AG04450 (cell line): Measurements from ENCODE around the gene SAAL1. TPM values are rescaled to one million over a fixed set of nuclear protein-coding genes. Genes with fewer than 3 reads are reported as not detected.

Experiments
- CTCF ChIA-PET: fragments of 300-600, 350-600 bp; formaldehyde crosslinking; extraction: SDS; loops from one replicate; lab custom pipeline; 2022; ENCODE audit warnings: antibody characterized with exemption, inconsistent platforms; lab: Charles Lee
- POLR2A ChIA-PET: fragments of 350-600 bp; formaldehyde crosslinking; extraction: SDS; loops from one replicate; lab custom pipeline; 2021; ENCODE audit warnings: antibody characterized with exemption, inconsistent platforms; lab: Yijun Ruan, JAX
- DNase-seq: peaks from one replicate; pipeline ENCODE4 v3.0.0-alpha.2; 2011; ENCODE audit warnings: low read depth, low spot score
- H3K27ac ChIP-seq: one replicate; pipeline ENCODE4 v1.5.1; 2012; ENCODE audit warnings: low read depth, low read length, control low read depth
- H3K27me3 ChIP-seq: one replicate; pipeline ENCODE4 v1.6.0; 2012; ENCODE audit warnings: low read length; ENCODE audit not compliant: control insufficient read depth, insufficient read depth
- H3K4me3 ChIP-seq: 2 replicates; pipeline ENCODE4 v1.5.1; 2011; ENCODE audit warnings: mild to moderate bottlenecking, low read depth, low read length, control low read depth
- H3K9me3 ChIP-seq: 2 replicates; pipeline ENCODE4 v1.5.1; 2012; ENCODE audit warnings: low read length; ENCODE audit not compliant: control insufficient read depth, insufficient read depth
- CTCF ChIP-seq: IDR thresholded peaks from 2 replicates; pipeline ENCODE4 v1.5.1; 2011; ENCODE audit warnings: low read depth, low read length, control low read depth, inconsistent platforms
- polyA plus RNA-seq: library from polyadenylated mRNA; depleted of rRNA; stranded (reverse); fragments of >200 nt; gene quantifications from 2 replicates; pipeline ENCODE4 v1.2.3, GENCODE V29; 2011

Gene SAAL1
- polyA plus RNA-seq, 1 experiment: 17.0 TPM

- POLR2A ChIA-PET: no interaction called here
- Histone ChIP-seq H3K9me3 (no peaks in the 10 kb centered on the region), H3K27ac (no peak overlapping the region), H3K27me3 (no peaks in the 10 kb centered on the region), H3K4me3 (no peak overlapping the region)
- no peak for DNase-seq
- CTCF ChIA-PET: interaction anchor here (1.6 to 2.7 kb wide), 2 partner anchors 18 to 27 kb away, joined by 6 to 14 read pairs; partner anchors contain the start of gene SAAL1
- TF ChIP-seq CTCF: no peak
Observed at GRCh38 chr11:18088366-18088765, 17.5 kb downstream of the SAAL1 start.

DNA sequence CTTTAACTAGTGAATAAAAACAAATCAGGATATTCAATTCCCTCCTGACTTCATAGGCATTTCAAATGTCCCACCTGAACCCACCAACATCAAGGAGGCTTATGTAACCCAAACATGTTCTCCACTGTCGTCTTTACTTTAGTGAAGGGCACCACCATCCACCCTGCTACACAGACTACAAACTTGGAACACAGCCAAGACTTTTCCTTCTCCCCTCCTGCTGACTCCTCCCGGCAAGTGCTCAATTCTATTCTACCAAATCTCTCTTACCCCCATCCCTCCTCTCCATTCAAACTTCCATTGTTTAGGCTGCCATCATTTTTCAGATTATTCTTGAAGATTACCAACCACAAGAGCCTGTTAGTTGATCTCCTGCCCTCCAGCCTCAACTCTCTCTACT, 24.3 kb downstream of the SAAL1 start:
- no peaks in the 10 kb centered on the region for H3K27me3 ChIP-seq
- H3K4me3 ChIP-seq: no peak overlapping the region
- no peak for DNase-seq
- POLR2A ChIA-PET: no interaction called here
- no peaks in the 10 kb centered on the region for H3K9me3 ChIP-seq
- H3K27ac ChIP-seq: no peak overlapping the region
- CTCF ChIA-PET: interaction anchor here (1.2 kb wide), 1 partner anchor 90 kb away, joined by 4 read pairs; no protein-coding TSS in a partner anchor
- TF ChIP-seq CTCF: no peak

DNA sequence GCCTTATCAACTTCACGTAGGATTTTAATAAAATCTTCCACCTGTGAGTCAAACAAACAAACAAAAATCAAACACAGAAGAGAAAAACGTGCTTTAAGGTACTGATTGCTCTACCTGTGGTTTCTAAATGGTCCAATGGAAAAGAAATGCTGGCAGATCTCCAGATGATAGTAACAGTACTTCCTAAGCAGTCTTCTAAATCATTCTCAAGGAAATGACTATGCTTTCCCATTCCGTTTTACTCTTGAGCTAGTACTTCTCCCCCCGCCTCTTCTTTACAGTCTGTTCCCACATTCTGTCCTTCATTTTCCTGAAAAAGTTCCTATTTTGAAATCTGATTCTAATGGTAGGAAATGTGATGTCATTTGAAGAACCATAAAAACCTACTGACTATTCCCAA, 25.4 kb downstream of the SAAL1 start:
- POLR2A ChIA-PET: no interaction called here
- CTCF ChIA-PET: interaction anchor here (1.0 kb wide), 1 partner anchor 35 kb away, joined by 4 read pairs; no protein-coding TSS in a partner anchor
- Histone ChIP-seq H3K27ac (no peak overlapping the region), H3K9me3 (no peaks in the 10 kb centered on the region), H3K4me3 (no peak overlapping the region), H3K27me3 (no peaks in the 10 kb centered on the region)
- no peak for DNase-seq
- no peak for TF ChIP-seq CTCF

- CTCF ChIA-PET: interaction anchor here (0.9 to 1.0 kb wide), 2 partner anchors 36 to 87 kb away, joined by 3 read pairs; no protein-coding TSS in a partner anchor
- TF ChIP-seq CTCF: no peak
Observed at GRCh38 chr11:18078909-18079308, 27.0 kb downstream of the SAAL1 start.

DNA sequence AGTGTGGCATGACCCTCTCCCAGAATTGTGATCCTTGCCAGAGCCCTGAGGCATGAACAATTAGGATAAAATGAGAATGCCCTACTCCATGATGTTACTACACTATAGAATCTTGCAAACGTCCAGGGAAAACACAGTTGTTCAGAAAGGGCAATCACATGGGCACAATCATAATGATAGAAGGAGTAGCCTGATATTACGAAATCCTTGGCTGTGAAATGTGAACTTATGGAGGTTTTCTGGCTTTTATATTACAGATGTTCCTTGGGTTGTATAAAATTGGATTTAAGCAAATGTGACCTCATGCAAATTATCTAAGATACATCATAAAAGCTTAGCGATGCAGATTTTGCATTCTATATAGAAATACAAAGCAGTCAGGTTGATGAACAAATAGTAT, 30.4 kb downstream of the SAAL1 start:
- no peak for DNase-seq
- Histone ChIP-seq H3K9me3 (no peaks in the 10 kb centered on the region), H3K27me3 (no peaks in the 10 kb centered on the region), H3K27ac (no peak overlapping the region), H3K4me3 (no peak overlapping the region)
- ChIA-PET CTCF (interaction anchor here (1.0 to 1.5 kb wide), 2 partner anchors 31 to 40 kb away, joined by 3 to 5 read pairs; no protein-coding TSS in a partner anchor), POLR2A (no interaction called here)
- no peak for TF ChIP-seq CTCF

More at GRCh38 chr11:18078909-18079308, 27.0 kb downstream of the SAAL1 start:
- Histone ChIP-seq H3K27ac (no peak overlapping the region), H3K9me3 (no peaks in the 10 kb centered on the region), H3K27me3 (no peaks in the 10 kb centered on the region), H3K4me3 (no peak overlapping the region)
- DNase-seq: no peak
- POLR2A ChIA-PET: no interaction called here
